Astrocyte (in vitro differentiated cells and primary cell): ENCODE measurements around the gene CD99. TPM values are rescaled to one million over a fixed set of nuclear protein-coding genes. Genes with fewer than 3 reads are reported as not detected.
"Not testable (repeated sequence)": the region's sequence is repeated elsewhere in the genome, so short reads cannot be mapped to it uniquely, and the experiment has no call there.

Experiments
- DNase-seq: peaks from one replicate; pipeline ENCODE4 v3.0.0-alpha.2; 2010; ENCODE audit warnings: low read depth
- FAIRE-seq: peaks from 2 replicates; lab custom pipeline; 2011; peaks lifted over from hg19 to GRCh38; lab: Jason Lieb, UNC
- H2AFZ ChIP-seq: 2 replicates; pipeline ENCODE4 v1.6.0; 2012; ENCODE audit warnings: low read depth, low read length, inconsistent platforms
- H3K27ac ChIP-seq: 2 replicates; pipeline ENCODE4 v1.5.1; 2011; ENCODE audit warnings: low read depth, low read length, inconsistent platforms
- H3K27me3 ChIP-seq: 2 replicates; pipeline ENCODE4 v1.6.0; 2011; ENCODE audit warnings: low read length, inconsistent platforms; ENCODE audit not compliant: insufficient read depth
- H3K36me3 ChIP-seq: 2 replicates; pipeline ENCODE4 v1.5.1; 2011; ENCODE audit warnings: low read length, inconsistent platforms; ENCODE audit not compliant: insufficient read depth
- H3K4me1 ChIP-seq: 2 replicates; pipeline ENCODE4 v1.5.1; 2011; ENCODE audit warnings: low read length, inconsistent platforms; ENCODE audit not compliant: insufficient read depth
- H3K4me2 ChIP-seq: 2 replicates; pipeline ENCODE4 v1.6.0; 2012; ENCODE audit warnings: low read length, inconsistent platforms
- H3K4me3 ChIP-seq: 2 replicates; pipeline ENCODE4 v1.5.1; 2011; ENCODE audit warnings: low read depth, mild to moderate bottlenecking, low read length, inconsistent platforms; ENCODE audit not compliant: insufficient read depth
- H3K79me2 ChIP-seq: 2 replicates; pipeline ENCODE4 v1.6.0; 2012; ENCODE audit warnings: mild to moderate bottlenecking, low read length, inconsistent platforms; ENCODE audit not compliant: insufficient read depth
- H3K9ac ChIP-seq: 2 replicates; pipeline ENCODE4 v1.6.0; 2012; ENCODE audit warnings: mild to moderate bottlenecking, low read length, inconsistent platforms
- H3K9me3 ChIP-seq: 2 replicates; pipeline ENCODE4 v1.5.1; 2012; ENCODE audit warnings: low read depth, mild to moderate bottlenecking, low read length, inconsistent platforms; ENCODE audit not compliant: insufficient read depth
- H4K20me1 ChIP-seq: 2 replicates; pipeline ENCODE4 v1.6.0; 2012; ENCODE audit warnings: low read length, inconsistent platforms; ENCODE audit not compliant: insufficient read depth
- H3K27ac Mint-ChIP-seq: one replicate; pipeline ENCODE4 v1.8.0; 2021; ENCODE audit warnings: mild to moderate bottlenecking, mixed read lengths; ENCODE audit not compliant: unreplicated experiment
- H3K27me3 Mint-ChIP-seq: one replicate; pipeline ENCODE4 v1.8.0; 2021; ENCODE audit warnings: low read depth, mixed read lengths; ENCODE audit not compliant: unreplicated experiment
- H3K36me3 Mint-ChIP-seq: one replicate; pipeline ENCODE4 v1.8.0; 2021; ENCODE audit warnings: low read depth, mixed read lengths; ENCODE audit not compliant: unreplicated experiment
- H3K4me1 Mint-ChIP-seq: one replicate; pipeline ENCODE4 v1.8.0; 2021; ENCODE audit warnings: low read depth, mixed read lengths; ENCODE audit not compliant: unreplicated experiment
- H3K4me3 Mint-ChIP-seq: one replicate; pipeline ENCODE4 v1.8.0; 2021; ENCODE audit warnings: mild to moderate bottlenecking, moderate library complexity, mixed read lengths; ENCODE audit not compliant: unreplicated experiment
- H3K9me3 Mint-ChIP-seq: one replicate; pipeline ENCODE4 v1.8.0; 2021; ENCODE audit warnings: mild to moderate bottlenecking, mixed read lengths; ENCODE audit not compliant: unreplicated experiment
- CTCF ChIP-seq: IDR thresholded peaks from 2 replicates; pipeline ENCODE4 v1.5.1; 2011; ENCODE audit warnings: low read depth, mild to moderate bottlenecking, inconsistent platforms, low read length, moderate library complexity; ENCODE audit not compliant: insufficient read depth
- EZH2 ChIP-seq: IDR thresholded peaks from 2 replicates; pipeline ENCODE4 v1.6.1; 2012; ENCODE audit warnings: mild to moderate bottlenecking, low read length, inconsistent platforms; ENCODE audit not compliant: insufficient read depth
- total RNA-seq: library from RNA; stranded (reverse); gene quantifications from 2 replicates; pipeline ENCODE4 v1.2.1, GENCODE V29; 2021

The CD99 gene
- total RNA-seq, 1 donor from 2014 or later: 448 TPM

DNA sequence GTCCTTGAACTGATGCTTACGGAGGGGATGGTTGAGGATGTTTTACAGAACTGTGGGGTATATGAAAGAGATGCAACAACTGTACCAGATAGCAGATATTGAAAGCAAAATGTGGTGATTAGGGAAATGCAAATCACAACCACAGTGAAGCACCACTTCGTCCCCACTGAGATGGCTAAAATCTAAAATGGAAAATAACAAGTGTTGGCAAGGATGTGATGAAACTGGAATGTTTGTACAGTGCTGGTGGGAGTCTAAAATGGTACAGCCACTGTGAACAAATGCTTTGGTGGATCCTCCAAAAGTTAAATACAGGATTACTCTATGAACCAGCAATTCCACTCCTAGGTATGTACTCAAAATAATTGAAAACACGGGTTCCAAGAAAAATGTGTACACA is 83.7 kb downstream of the CD99 start:
- Mint-ChIP-seq H3K4me3 (no peak overlapping the region), H3K36me3 (peaks cover 3% of the 10 kb centered on the region), H3K27me3 (peaks cover 18% of the 10 kb centered on the region), H3K4me1 (no peaks in the 10 kb centered on the region), H3K27ac (no peak overlapping the region), H3K9me3 (peaks cover 16% of the 10 kb centered on the region)
- FAIRE-seq (no peak), DNase-seq (no peak)
- no peak overlapping the region for H3K4me2 ChIP-seq
- H3K27me3 ChIP-seq: no peaks in the 10 kb centered on the region
- no peaks in the 10 kb centered on the region for H3K4me1 ChIP-seq
- no peaks in the 10 kb centered on the region for H3K36me3 ChIP-seq
- no peak overlapping the region for H3K4me3 ChIP-seq
- H3K79me2 ChIP-seq: no peaks in the 10 kb centered on the region
- H4K20me1 ChIP-seq: no peaks in the 10 kb centered on the region
- peaks cover 5% of the 10 kb centered on the region for H3K9me3 ChIP-seq
- no peak overlapping the region for H2AFZ ChIP-seq
- no peak overlapping the region for H3K9ac ChIP-seq
- H3K27ac ChIP-seq: no peak overlapping the region
- TF ChIP-seq CTCF (no peak), EZH2 (no peak)

GRCh38 chrX:2780472-2781225 is 89.6 kb downstream of the CD99 start:
- not testable (repeated sequence) for H3K36me3 ChIP-seq, H3K27me3 Mint-ChIP-seq, H3K4me1 ChIP-seq, FAIRE-seq, H3K79me2 ChIP-seq, H3K27me3 ChIP-seq, H3K4me3 ChIP-seq, H4K20me1 ChIP-seq, H3K36me3 Mint-ChIP-seq, H2AFZ ChIP-seq, H3K4me3 Mint-ChIP-seq, H3K27ac Mint-ChIP-seq, H3K4me2 ChIP-seq, H3K27ac ChIP-seq, H3K9me3 Mint-ChIP-seq, H3K9me3 ChIP-seq, H3K4me1 Mint-ChIP-seq, DNase-seq, H3K9ac ChIP-seq

DNA sequence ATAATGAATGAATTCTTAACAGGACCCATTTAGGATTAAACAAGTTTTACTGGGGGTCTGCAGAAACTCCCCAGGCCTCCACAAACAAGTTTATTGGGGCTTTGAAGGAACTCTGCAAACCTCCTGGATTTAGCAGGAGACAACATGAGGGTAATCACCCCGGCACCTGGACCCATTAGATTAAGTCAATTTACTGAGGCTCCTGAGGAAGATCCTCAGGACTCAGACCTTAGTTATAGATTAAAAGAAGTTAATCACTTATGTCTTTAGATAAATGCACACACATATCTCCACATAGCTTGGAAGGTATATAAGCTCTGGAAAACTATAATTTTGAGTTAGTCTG is 90.1 kb downstream of the CD99 start:
- Mint-ChIP-seq H3K4me1 (no peaks in the 10 kb centered on the region), H3K27me3 (peaks cover 6% of the 10 kb centered on the region), H3K27ac (no peak overlapping the region), H3K4me3 (no peak overlapping the region), H3K36me3 (no peaks in the 10 kb centered on the region), H3K9me3 (no peaks in the 10 kb centered on the region)
- DNase-seq: no peak
- Histone ChIP-seq H4K20me1 (no peaks in the 10 kb centered on the region), H3K27ac (no peak overlapping the region), H3K36me3 (no peaks in the 10 kb centered on the region), H3K4me2 (no peak overlapping the region), H3K9ac (no peak overlapping the region), H3K9me3 (no peaks in the 10 kb centered on the region), H3K79me2 (no peaks in the 10 kb centered on the region), H3K4me3 (no peak overlapping the region), H2AFZ (no peak overlapping the region), H3K4me1 (no peaks in the 10 kb centered on the region), H3K27me3 (no peaks in the 10 kb centered on the region)
- TF ChIP-seq CTCF: no peak
- no peak for TF ChIP-seq EZH2
- FAIRE-seq: no peak
